Activated CD8-positive, alpha-beta memory T cell treated with anti-CD3 and anti-CD28 coated beads for 36 hours (primary cell): Measurements from ENCODE around the gene STUB1. TPM values are rescaled to one million over a fixed set of nuclear protein-coding genes. Genes with fewer than 3 reads are reported as not detected.

Source experiments
- CTCF ChIA-PET: fragments of 350-600 bp; sonication (Branson Sonifier 250); formaldehyde crosslinking; loops from one replicate; lab custom pipeline; 2021; ENCODE audit warnings: antibody characterized with exemption; lab: Charles Lee
- POLR2A ChIA-PET: fragments of 350-600 bp; sonication (Branson Sonifier 250); formaldehyde crosslinking; loops from one replicate; lab custom pipeline; 2021; ENCODE audit warnings: antibody characterized with exemption; lab: Charles Lee
- total RNA-seq, 2 experiments: library from RNA; stranded (reverse); gene quantifications; one replicate each; pipeline ENCODE4 v1.2.3, GENCODE V29; 2021

STUB1 gene
- total RNA-seq, 2 experiments from 2014 or later, result 100 to 106 TPM

- POLR2A ChIA-PET, result no interaction called here
- CTCF ChIA-PET, result no interaction called here
Measured at GRCh38 chr16:672851-673250, 7.4 kb upstream of the STUB1 start.

- CTCF ChIA-PET, result interaction anchor here (1.1 kb wide), 1 partner anchor 11 kb away, joined by 3 read pairs; no protein-coding TSS in a partner anchor
- POLR2A ChIA-PET, result no interaction called here
Measured at GRCh38 chr16:673399-673991, 6.7 kb upstream of the STUB1 start.

- ChIA-PET CTCF (interaction anchor here (1.1 kb wide), 1 partner anchor 12 kb away, joined by 3 read pairs; no protein-coding TSS in a partner anchor), POLR2A (no interaction called here)
Measured at GRCh38 chr16:674214-674881, 5.9 kb upstream of the STUB1 start.

GRCh38 chr16:674968-675883 lies 5.0 kb upstream of the STUB1 start, which contains the start of gene RHBDL1:
RHBDL1 (plus strand) TSS chr16:675671; CDS start chr16:675791, 120 bp downstream.
- ChIA-PET CTCF (interaction anchor here (0.8 to 6.1 kb wide), 3 partner anchors 7 to 46 kb away, joined by 3 to 25 read pairs (median 3); partner anchors contain the start of genes ANTKMT and RHOT2), POLR2A (interaction anchor here (1.1 to 2.1 kb wide), 3 partner anchors 7 to 39 kb away, joined by 3 to 5 read pairs (median 4); partner anchors contain the start of genes METTL26, RHOT2 and WDR90)

- ChIA-PET POLR2A (interaction anchor here (0.6 to 2.1 kb wide), 4 partner anchors 8 to 300 kb away, joined by 3 to 5 read pairs (median 4); partner anchors contain the start of genes METTL26, RHOT2 and WDR90), CTCF (interaction anchor here (0.5 to 6.1 kb wide), 4 partner anchors 8 to 131 kb away, joined by 3 to 25 read pairs (median 4); partner anchors contain the start of genes ANTKMT and RHOT2)
Measured at GRCh38 chr16:675884-676564, 4.2 kb upstream of the STUB1 start.

GRCh38 chr16:676565-676902 lies 3.7 kb upstream of the STUB1 start:
- POLR2A ChIA-PET, result interaction anchor here (0.6 to 2.1 kb wide), 2 partner anchors 8 to 301 kb away, joined by 3 to 5 read pairs; partner anchors contain the start of gene RHOT2

GRCh38 chr16:676913-677312 lies 3.3 kb upstream of the STUB1 start:
- ChIA-PET CTCF (interaction anchor here (0.5 to 6.1 kb wide), 2 partner anchors 9 to 130 kb away, joined by 4 to 25 read pairs; partner anchors contain the start of gene RHOT2), POLR2A (interaction anchor here (0.6 to 2.1 kb wide), 2 partner anchors 9 to 301 kb away, joined by 3 to 5 read pairs; partner anchors contain the start of gene RHOT2)

More at GRCh38 chr16:676565-676902, 3.7 kb upstream of the STUB1 start:
- CTCF ChIA-PET, result interaction anchor here (0.5 to 6.1 kb wide), 2 partner anchors 9 to 131 kb away, joined by 4 to 25 read pairs; partner anchors contain the start of gene RHOT2

- ChIA-PET CTCF (interaction anchor here (6.1 kb wide), 1 partner anchor 10 kb away, joined by 25 read pairs; the partner anchor contains the start of gene RHOT2), POLR2A (interaction anchor here (2.1 kb wide), 1 partner anchor 9 kb away, joined by 5 read pairs; the partner anchor contains the start of gene RHOT2)
Measured at GRCh38 chr16:677316-678190, 2.7 kb upstream of the STUB1 start.

- CTCF ChIA-PET, result interaction anchor here (6.1 kb wide), 1 partner anchor 10 kb away, joined by 25 read pairs; the partner anchor contains the start of gene RHOT2
- POLR2A ChIA-PET, result interaction anchor here (1.0 to 1.2 kb wide), 2 partner anchors 42 to 43 kb away, joined by 3 read pairs; partner anchors contain the start of genes ANTKMT and METTL26
Measured at GRCh38 chr16:678209-678857, 1.9 kb upstream of the STUB1 start.

GRCh38 chr16:678858-679813 lies 1.1 kb upstream of the STUB1 start:
- POLR2A ChIA-PET, result interaction anchor here (0.7 to 1.2 kb wide), 4 partner anchors 10 to 43 kb away, joined by 3 to 5 read pairs (median 3); partner anchors contain the start of genes ANTKMT and METTL26
- CTCF ChIA-PET, result interaction anchor here (0.7 to 6.1 kb wide), 2 partner anchors 11 to 34 kb away, joined by 3 to 25 read pairs; partner anchors contain the start of gene RHOT2

GRCh38 chr16:680625-680945 lies 375 bp downstream of the STUB1 start:
- POLR2A ChIA-PET, result interaction anchor here (1.0 to 1.3 kb wide), 2 partner anchors 9 to 44 kb away, joined by 4 read pairs; partner anchors contain the start of gene METTL26
- CTCF ChIA-PET, result interaction anchor here (1.2 to 6.1 kb wide), 5 partner anchors 9 to 105 kb away, joined by 4 to 25 read pairs (median 5); partner anchors contain the start of genes METTL26, RHOT2 and WDR24

GRCh38 chr16:680967-681745 lies 946 bp downstream of the STUB1 start:
- ChIA-PET POLR2A (interaction anchor here (0.6 to 1.3 kb wide), 2 partner anchors 8 to 122 kb away, joined by 3 to 4 read pairs; no protein-coding TSS in a partner anchor), CTCF (interaction anchor here (1.2 to 6.1 kb wide), 5 partner anchors 9 to 104 kb away, joined by 4 to 25 read pairs (median 5); partner anchors contain the start of genes METTL26, RHOT2 and WDR24)

- ChIA-PET POLR2A (interaction anchor here (0.6 to 1.0 kb wide), 2 partner anchors 33 to 122 kb away, joined by 3 read pairs; partner anchors contain the start of gene WDR90), CTCF (interaction anchor here (1.0 to 6.1 kb wide), 5 partner anchors 8 to 46 kb away, joined by 3 to 25 read pairs (median 5); partner anchors contain the start of genes METTL26, RHOT2 and WDR24)
Measured at GRCh38 chr16:681746-682427, 1.7 kb downstream of the STUB1 start.
